Measurements from ENCODE around the gene REG4.

DNA sequence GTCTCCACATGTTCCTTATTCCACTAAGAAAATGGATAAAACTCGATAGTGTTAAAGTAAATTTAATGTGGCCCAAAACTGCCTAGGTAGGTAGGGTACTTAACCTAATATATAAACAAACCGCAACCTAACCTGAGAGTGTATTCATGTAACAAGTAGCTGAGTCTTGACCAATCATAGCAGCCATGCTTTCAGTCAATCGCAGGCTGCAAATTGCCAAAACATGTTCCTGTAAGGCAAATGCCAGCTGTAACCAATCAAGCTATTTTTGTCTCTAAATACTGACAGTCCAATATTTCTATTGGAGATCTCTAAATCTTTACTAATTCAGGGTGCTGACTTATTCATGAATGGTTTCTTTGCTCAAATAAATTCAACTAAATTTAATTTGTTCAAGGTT is 39.5 kb downstream of the REG4 start:
- no peak for TF ChIP-seq POLR2AphosphoS5 (IDR thresholded peaks at IDR 0.05; ENCODE audit: insufficient read depth, low read depth, low read length)
- TF ChIP-seq CTCF (IDR thresholded peaks at IDR 0.05; ENCODE audit: extremely low read depth in 1 of 2, insufficient read depth in 1 of 2, low read depth in 1 of 2, low read length in 2 of 2), result no peak
- no peak for TF ChIP-seq MAX (IDR thresholded peaks at IDR 0.05; ENCODE audit: insufficient read depth, insufficient read length)
- TF ChIP-seq EZH2 (IDR thresholded peaks at IDR 0.05; ENCODE audit: borderline replicate concordance, low read depth, low read length, severe bottlenecking), result no peak
- no peak for TF ChIP-seq JUN (IDR thresholded peaks at IDR 0.05; ENCODE audit: borderline replicate concordance, insufficient read depth, insufficient read length, low read depth)
- TF ChIP-seq FOS (IDR thresholded peaks at IDR 0.05; ENCODE audit: borderline replicate concordance, insufficient read depth, low read length), result no peak
- no peak for TF ChIP-seq POLR2A (IDR thresholded peaks at IDR 0.05; ENCODE audit: low read depth, low read length)
- TF ChIP-seq MYC (IDR thresholded peaks at IDR 0.05; ENCODE audit: low read depth, low read length), result no peak
- TF ChIP-seq GATA2 (IDR thresholded peaks at IDR 0.05; ENCODE audit: insufficient read depth, insufficient read length, low read depth, low read length), result no peak
